ENCODE results near the gene WTAP. TPM values are rescaled to one million over a fixed set of nuclear protein-coding genes. Genes with fewer than 3 reads are reported as not detected.

Gene WTAP
- total RNA-seq, 1 donor from 2014 or later, result 126 TPM

DNA sequence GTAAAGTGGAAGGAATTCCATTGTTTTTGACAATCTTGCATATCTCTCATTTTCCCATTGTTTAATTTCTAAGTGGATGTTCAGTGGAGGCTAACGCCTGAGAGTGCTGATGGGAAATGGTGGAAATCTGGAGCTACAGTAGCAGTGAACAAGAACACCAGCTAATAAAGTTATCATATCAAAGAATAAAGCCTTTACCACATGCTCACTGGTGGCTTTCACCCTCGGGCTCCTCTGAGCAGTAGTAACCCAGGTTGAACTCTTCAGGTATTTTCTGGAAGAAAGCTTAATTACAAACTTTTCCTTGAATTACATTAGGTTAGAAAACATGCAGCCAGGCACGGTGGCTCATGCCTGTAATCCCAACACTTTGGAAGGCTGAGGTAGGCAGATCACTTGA lies 24.1 kb downstream of the WTAP start:
- Mint-ChIP-seq H3K4me3 (no peak overlapping the region), H3K36me3 (ENCODE audit: low read depth) (peaks cover 23% of the 10 kb centered on the region)
- DNase-seq (ENCODE audit: low read depth, low spot score), result no peak

DNA sequence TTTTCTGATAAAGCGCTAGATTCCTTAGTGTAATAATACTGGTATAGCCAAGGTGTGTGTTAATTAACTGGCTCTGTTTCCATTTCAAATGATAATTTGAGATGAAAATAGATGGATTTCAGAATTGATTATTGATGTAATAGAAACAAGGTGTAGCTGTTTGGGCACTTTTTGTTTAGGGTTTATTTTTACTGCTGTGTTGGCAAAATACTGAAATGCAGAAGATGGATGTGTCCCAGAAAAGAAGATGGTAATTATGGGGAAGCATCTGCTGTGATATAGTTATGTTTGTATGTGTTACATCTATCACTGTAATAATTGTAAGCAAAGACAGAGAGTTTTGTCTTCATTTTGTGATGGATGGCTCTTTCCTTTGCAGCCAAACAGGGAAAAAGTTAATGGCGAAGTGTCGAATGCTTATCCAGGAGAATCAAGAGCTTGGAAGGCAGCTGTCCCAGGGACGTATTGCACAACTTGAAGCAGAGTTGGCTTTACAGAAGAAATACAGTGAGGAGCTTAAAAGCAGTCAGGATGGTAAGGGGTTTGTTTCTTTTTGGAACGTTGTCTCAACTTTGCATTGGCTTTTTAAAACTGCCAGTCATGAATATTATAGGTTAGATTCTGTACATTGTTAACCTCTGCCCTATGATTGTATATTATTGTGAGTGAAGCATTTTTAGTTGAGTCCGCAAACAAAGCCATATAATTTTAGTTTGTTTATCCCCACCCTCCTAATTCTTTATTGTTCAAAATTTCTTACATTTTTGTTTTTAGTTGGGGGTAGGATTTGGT lies 26.0 kb downstream of the WTAP start:
- Mint-ChIP-seq H3K36me3 (ENCODE audit: low read depth) (peaks cover 26% of the 10 kb centered on the region), H3K4me3 (no peak overlapping the region), H3K27ac (ENCODE audit: unreplicated experiment) (no peak overlapping the region), H3K4me1 (no peaks in the 10 kb centered on the region), H3K9me3 (no peaks in the 10 kb centered on the region), H3K27me3 (ENCODE audit: low read depth) (no peaks in the 10 kb centered on the region)
- no peak for TF ChIP-seq CTCF (conservative IDR thresholded peaks at IDR 0.05)
- no peak for DNase-seq (ENCODE audit: low read depth, low spot score)

More for the DNA sequence above, 24.1 kb downstream of the WTAP start:
- H3K27ac Mint-ChIP-seq (ENCODE audit: unreplicated experiment), result no peak overlapping the region
- no peak for TF ChIP-seq CTCF (conservative IDR thresholded peaks at IDR 0.05)
- H3K9me3 Mint-ChIP-seq, result no peaks in the 10 kb centered on the region
- H3K27me3 Mint-ChIP-seq (ENCODE audit: low read depth), result no peaks in the 10 kb centered on the region
- H3K4me1 Mint-ChIP-seq, result no peaks in the 10 kb centered on the region

GRCh38 chr6:159754401-159754800 lies 27.1 kb downstream of the WTAP start:
- H3K4me3 Mint-ChIP-seq, result no peak overlapping the region
- H3K36me3 Mint-ChIP-seq (ENCODE audit: low read depth), result peaks cover 28% of the 10 kb centered on the region
- TF ChIP-seq CTCF (conservative IDR thresholded peaks at IDR 0.05), result no peak
- no peak overlapping the region for H3K27ac Mint-ChIP-seq (ENCODE audit: unreplicated experiment)
- no peak for DNase-seq (ENCODE audit: low read depth, low spot score)
- H3K4me1 Mint-ChIP-seq, result no peaks in the 10 kb centered on the region
- H3K27me3 Mint-ChIP-seq (ENCODE audit: low read depth), result no peaks in the 10 kb centered on the region
- H3K9me3 Mint-ChIP-seq, result no peaks in the 10 kb centered on the region

- no peak overlapping the region for H3K27ac Mint-ChIP-seq (ENCODE audit: unreplicated experiment)
- H3K4me3 Mint-ChIP-seq, result peak overlapping the region; percentile 42
- H3K4me1 Mint-ChIP-seq, result peaks cover 6% of the 10 kb centered on the region
- no peak for DNase-seq (ENCODE audit: low read depth, low spot score)
- TF ChIP-seq CTCF (conservative IDR thresholded peaks at IDR 0.05), result no peak
- H3K27me3 Mint-ChIP-seq (ENCODE audit: low read depth), result no peaks in the 10 kb centered on the region
- no peaks in the 10 kb centered on the region for H3K9me3 Mint-ChIP-seq
- peaks cover 28% of the 10 kb centered on the region for H3K36me3 Mint-ChIP-seq (ENCODE audit: low read depth)
These were observed 27.9 kb downstream of the WTAP start for GRCh38 chr6:159754959-159755914.

DNA sequence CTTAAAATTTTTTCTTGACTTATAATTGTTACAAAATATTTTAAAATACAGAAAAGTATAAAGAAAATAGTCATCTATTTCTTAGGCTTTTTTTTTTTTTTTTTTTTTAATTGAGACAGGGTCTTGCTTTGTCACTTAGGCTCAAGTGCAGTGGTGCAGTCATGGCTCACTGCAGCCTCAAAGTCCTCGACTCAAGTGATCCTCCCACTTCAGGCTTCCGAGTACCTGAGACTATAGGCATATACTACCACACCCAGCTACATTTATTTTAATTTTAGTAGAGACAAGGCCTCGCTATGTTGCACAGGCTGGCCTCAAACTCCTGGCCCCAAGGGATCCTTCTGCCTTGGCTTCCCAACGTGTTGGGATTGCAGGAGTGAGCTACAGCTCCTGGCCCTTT lies 29.2 kb downstream of the WTAP start:
- TF ChIP-seq CTCF (conservative IDR thresholded peaks at IDR 0.05), result no peak
- Mint-ChIP-seq H3K27me3 (ENCODE audit: low read depth) (peaks cover 6% of the 10 kb centered on the region), H3K36me3 (ENCODE audit: low read depth) (peaks cover 31% of the 10 kb centered on the region), H3K9me3 (no peaks in the 10 kb centered on the region), H3K4me1 (peaks cover 18% of the 10 kb centered on the region), H3K27ac (ENCODE audit: unreplicated experiment) (no peak overlapping the region), H3K4me3 (peak overlapping the region; percentile 57)
- no peak for DNase-seq (ENCODE audit: low read depth, low spot score)

Measured in neural crest cell (in vitro differentiated cells).